Measurements from ENCODE around the gene CCDC38. TPM values are rescaled to one million over a fixed set of nuclear protein-coding genes. Genes with fewer than 3 reads are reported as not detected.

CCDC38 gene
- total RNA-seq, 1 donor from 2014 or later: 0.13 TPM

- Histone ChIP-seq H3K79me2 (ENCODE audit: low read depth) (no peaks in the 10 kb centered on the region), H3K9ac (no peak overlapping the region), H3K27me3 (no peaks in the 10 kb centered on the region), H3K4me3 (no peak overlapping the region), H2AFZ (replicated peaks) (no peak overlapping the region), H3K4me1 (peaks cover 19% of the 10 kb centered on the region), H3K4me2 (no peak overlapping the region), H3K36me3 (no peaks in the 10 kb centered on the region), H3F3A (ENCODE audit: low read depth) (no peaks in the 10 kb centered on the region), H4K20me1 (ENCODE audit: low read depth) (no peaks in the 10 kb centered on the region), H3K9me3 (ENCODE audit: low read depth) (no peaks in the 10 kb centered on the region), H3K27ac (no peak overlapping the region)
- Mint-ChIP-seq H3K4me3 (no peak overlapping the region), H3K4me1 (peaks cover 24% of the 10 kb centered on the region), H3K36me3 (no peaks in the 10 kb centered on the region), H3K27ac (no peak overlapping the region), H3K27me3 (ENCODE audit: insufficient read depth, low read depth) (peaks cover 5% of the 10 kb centered on the region), H3K9me3 (no peaks in the 10 kb centered on the region)
- DNase-seq (ENCODE audit: low spot score): no peak
- TF ChIP-seq EZH2 (IDR thresholded peaks at IDR 0.05): no peak
- TF ChIP-seq CTCF (IDR thresholded peaks at IDR 0.05): no peak
- no peak for TF ChIP-seq EZH2phosphoT487 (IDR thresholded peaks at IDR 0.05)
Measured at GRCh38 chr12:95988506-95989275, 46.3 kb upstream of the CCDC38 start.

- Mint-ChIP-seq H3K9me3 (no peaks in the 10 kb centered on the region), H3K27ac (no peak overlapping the region), H3K4me3 (no peak overlapping the region), H3K4me1 (peaks cover 24% of the 10 kb centered on the region), H3K27me3 (ENCODE audit: insufficient read depth, low read depth) (peaks cover 5% of the 10 kb centered on the region), H3K36me3 (no peaks in the 10 kb centered on the region)
- Histone ChIP-seq H3K9me3 (ENCODE audit: low read depth) (no peaks in the 10 kb centered on the region), H3K79me2 (ENCODE audit: low read depth) (no peaks in the 10 kb centered on the region), H3K9ac (no peak overlapping the region), H3K4me3 (no peak overlapping the region), H3K27me3 (no peaks in the 10 kb centered on the region), H3K4me1 (peaks cover 19% of the 10 kb centered on the region), H4K20me1 (ENCODE audit: low read depth) (no peaks in the 10 kb centered on the region), H2AFZ (replicated peaks) (no peak overlapping the region), H3F3A (ENCODE audit: low read depth) (no peaks in the 10 kb centered on the region), H3K27ac (no peak overlapping the region), H3K4me2 (peak overlapping the region; percentile 29), H3K36me3 (no peaks in the 10 kb centered on the region)
- TF ChIP-seq EZH2 (IDR thresholded peaks at IDR 0.05): no peak
- no peak for TF ChIP-seq CTCF (IDR thresholded peaks at IDR 0.05)
- no peak for TF ChIP-seq EZH2phosphoT487 (IDR thresholded peaks at IDR 0.05)
- DNase-seq (ENCODE audit: low spot score): no peak
Measured at GRCh38 chr12:95986635-95987570, 44.5 kb upstream of the CCDC38 start.

GRCh38 chr12:95984682-95985081 is 42.3 kb upstream of the CCDC38 start:
- Mint-ChIP-seq H3K27me3 (ENCODE audit: insufficient read depth, low read depth) (peaks cover 5% of the 10 kb centered on the region), H3K36me3 (no peaks in the 10 kb centered on the region), H3K4me1 (peaks cover 24% of the 10 kb centered on the region), H3K27ac (no peak overlapping the region), H3K9me3 (no peaks in the 10 kb centered on the region), H3K4me3 (no peak overlapping the region)
- DNase-seq (ENCODE audit: low spot score): no peak
- H3K79me2 ChIP-seq (ENCODE audit: low read depth): no peaks in the 10 kb centered on the region
- H2AFZ ChIP-seq (replicated peaks): no peak overlapping the region
- no peak overlapping the region for H3K27ac ChIP-seq
- no peaks in the 10 kb centered on the region for H4K20me1 ChIP-seq (ENCODE audit: low read depth)
- H3K9ac ChIP-seq: no peak overlapping the region
- H3K4me2 ChIP-seq: no peak overlapping the region
- H3F3A ChIP-seq (ENCODE audit: low read depth): no peaks in the 10 kb centered on the region
- no peaks in the 10 kb centered on the region for H3K27me3 ChIP-seq
- H3K36me3 ChIP-seq: no peaks in the 10 kb centered on the region
- H3K4me3 ChIP-seq: no peak overlapping the region
- H3K4me1 ChIP-seq: peaks cover 13% of the 10 kb centered on the region
- no peaks in the 10 kb centered on the region for H3K9me3 ChIP-seq (ENCODE audit: low read depth)
- TF ChIP-seq CTCF (IDR thresholded peaks at IDR 0.05) (no peak), EZH2 (IDR thresholded peaks at IDR 0.05) (no peak), EZH2phosphoT487 (IDR thresholded peaks at IDR 0.05) (no peak)
